KG1 (cell line): Measurements from ENCODE around the gene TEX51.

ENCODE experiments used
- DNase-seq: peaks from one replicate; lab custom pipeline; 2025; lab: John Stamatoyannopoulos, UW

The TEX51 gene

DNA sequence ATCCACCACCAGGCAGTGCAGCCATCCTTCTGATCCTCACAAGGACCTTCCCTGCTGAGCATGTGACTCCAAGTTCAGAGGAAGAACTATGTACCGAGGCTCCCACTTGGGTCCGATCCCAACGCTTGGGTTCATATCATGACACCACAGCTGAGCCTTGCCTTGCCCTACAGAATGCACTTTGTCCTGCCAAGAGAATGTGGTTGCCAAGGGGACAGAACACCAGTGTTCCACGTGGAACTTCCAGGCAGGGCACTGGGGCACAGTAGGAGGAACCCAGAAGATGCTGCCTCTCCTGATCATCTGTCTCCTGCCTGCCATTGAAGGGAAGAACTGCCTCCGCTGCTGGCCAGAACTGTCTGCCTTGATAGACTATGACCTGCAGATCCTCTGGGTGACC is at the start of gene TEX51:
TEX51 (plus strand) TSS at position 255 of the 400 bp plus-strand sequence; CDS start at position 284, 29 bp downstream.
- DNase-seq: no peak

DNA sequence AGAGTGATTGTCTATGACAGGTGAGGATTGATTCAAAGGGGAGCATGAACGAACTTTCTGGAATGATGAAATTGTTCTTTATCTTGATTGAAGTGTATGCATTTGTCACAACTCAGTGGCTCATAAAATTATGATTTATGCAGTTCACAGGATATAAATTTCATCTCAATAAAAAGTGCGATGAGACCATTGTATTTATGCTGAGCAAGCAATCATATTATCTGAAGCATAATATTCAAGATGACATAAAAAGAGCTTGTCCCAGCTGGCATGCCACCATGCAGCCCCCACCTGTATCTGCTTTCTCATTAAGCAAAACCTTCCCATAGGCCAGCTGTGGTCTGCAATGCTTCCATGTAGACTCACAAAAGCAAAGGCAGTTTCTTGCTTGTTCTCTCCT is 49.6 kb upstream of the TEX51 start:
- no peak for DNase-seq

DNA sequence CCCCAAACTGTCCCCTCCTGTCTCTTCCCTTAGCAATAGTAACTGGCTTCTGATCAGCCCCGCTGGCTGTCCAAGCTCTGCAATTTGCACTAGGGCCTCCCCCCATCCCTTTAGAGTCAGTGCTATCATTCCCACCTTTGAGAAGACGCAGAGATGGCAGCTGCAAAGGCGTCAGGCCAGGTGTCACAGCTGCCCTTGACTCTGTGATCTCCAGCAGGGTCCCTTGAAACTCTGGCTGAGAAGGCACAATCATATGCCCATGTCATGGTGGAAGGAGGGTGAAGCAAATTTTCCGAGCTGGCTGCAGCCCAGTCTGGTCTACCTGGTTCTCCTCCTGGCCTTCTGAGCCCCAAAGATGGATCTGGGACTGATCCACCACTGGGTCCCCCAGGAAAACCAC is 49.2 kb upstream of the TEX51 start:
- no peak for DNase-seq

DNA sequence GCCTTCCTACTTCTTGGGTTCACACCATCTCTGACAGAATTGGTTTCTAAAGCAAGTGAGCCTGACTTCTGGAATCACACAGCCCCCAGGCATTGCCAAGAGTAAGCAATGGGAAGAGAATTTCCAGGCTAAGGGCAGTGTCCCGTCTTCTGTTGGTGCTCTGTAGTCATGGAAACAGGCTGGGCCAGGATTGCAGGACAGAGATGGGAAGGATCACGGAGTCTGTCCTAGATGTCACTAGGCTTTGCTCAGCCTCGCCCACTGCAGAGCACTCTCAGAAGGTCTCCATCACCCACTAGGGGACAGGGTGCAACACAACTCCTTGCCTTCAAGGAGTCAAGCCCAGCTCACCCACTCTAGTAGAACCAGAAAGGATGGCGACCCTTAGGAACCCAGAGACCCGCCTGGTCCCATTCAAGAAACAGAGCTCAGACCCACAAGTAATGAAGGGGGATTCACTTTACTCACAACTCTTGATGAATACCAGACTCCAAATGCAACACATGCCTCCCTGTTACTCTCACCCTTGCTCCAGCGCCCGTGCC is 48.6 kb upstream of the TEX51 start:
- DNase-seq: no peak

DNA sequence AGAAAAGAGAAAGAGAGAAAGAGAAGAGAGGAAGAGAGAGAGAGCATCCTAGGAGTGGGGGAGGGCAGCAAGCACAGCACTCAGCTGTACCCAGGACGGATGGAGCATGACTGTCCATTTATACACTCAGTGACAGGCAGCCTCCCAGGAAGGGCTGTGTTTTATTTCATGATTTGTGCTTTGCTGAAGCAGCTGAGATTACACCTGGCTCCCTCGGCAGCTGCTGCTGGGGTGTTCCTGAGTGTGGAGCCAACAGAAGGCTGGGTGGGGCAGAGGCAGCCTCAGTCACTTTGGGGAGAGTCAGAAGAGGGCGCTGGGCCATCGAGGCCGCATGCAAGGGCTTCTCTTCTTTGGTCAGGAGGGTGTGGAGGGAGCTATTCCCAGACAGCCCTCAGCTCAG is 47.8 kb upstream of the TEX51 start:
- DNase-seq: no peak

GRCh38 chr2:126851756-126852155 is 46.9 kb upstream of the TEX51 start:
- no peak for DNase-seq

- no peak for DNase-seq
These were observed 46.3 kb upstream of the TEX51 start for GRCh38 chr2:126852361-126852760.

DNA sequence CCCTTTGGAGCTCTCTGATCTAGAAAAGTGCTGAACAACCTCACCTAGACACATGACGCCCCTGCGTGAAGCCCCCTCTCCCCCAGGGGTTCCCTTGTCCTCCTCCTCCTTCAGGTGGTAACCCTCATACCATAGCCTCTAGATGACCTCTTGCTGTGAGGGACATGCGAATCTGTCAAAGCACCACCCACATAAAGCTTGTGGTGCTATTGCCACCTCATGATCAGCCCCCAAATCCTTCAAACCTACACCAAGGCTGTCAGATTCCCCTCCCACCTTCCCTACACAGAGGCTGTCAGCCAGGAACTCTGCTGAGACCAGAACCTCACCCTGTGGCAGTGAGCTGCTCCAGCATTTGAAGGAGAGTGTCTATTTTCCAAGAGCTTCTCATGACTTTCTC is 43.1 kb upstream of the TEX51 start:
- DNase-seq: no peak

DNA sequence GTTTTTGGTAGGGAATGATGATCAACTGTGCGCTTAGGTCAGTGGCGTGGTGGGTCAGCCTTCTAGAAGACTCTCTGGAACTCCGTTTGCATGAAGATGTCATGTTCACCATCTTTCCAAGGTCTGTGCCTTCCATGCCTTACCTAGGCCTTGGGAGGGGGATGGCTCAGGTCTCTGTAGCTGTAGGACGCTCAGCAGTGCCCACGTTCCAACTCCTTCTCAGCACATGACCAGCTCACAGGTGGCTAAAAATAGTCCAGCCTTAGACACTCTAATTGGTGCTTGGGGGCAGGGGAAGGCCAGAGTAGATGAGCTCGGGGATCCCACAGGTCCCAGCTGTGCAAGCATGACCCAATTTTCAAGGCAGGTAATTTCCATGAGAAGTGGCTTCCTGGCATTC is 42.3 kb upstream of the TEX51 start:
- DNase-seq: no peak

GRCh38 chr2:126857502-126857901 is 41.2 kb upstream of the TEX51 start:
- no peak for DNase-seq

- no peak for DNase-seq
These were observed 40.7 kb upstream of the TEX51 start for GRCh38 chr2:126858013-126858412.

GRCh38 chr2:126858436-126858835 is 40.3 kb upstream of the TEX51 start:
- DNase-seq: no peak

DNA sequence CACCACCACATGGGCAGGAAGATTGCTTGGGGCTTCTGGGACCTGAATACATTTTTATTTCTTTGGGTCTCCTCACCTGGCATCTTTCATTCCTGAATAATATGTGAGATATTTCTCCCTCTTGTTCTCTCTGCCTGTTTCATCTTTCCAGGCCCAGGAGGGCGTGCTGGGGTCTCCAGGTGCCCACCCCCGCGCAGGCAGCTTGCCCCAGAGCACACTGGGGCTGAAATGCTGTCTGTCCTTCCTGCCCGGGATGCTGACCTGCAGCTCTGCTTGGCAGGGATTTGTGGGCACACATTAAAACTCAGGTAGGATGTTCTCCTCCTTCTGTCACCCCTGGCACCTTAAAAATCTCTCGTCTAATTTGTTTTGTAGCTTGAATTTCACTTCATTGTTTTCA is 39.7 kb upstream of the TEX51 start:
- DNase-seq: no peak

DNA sequence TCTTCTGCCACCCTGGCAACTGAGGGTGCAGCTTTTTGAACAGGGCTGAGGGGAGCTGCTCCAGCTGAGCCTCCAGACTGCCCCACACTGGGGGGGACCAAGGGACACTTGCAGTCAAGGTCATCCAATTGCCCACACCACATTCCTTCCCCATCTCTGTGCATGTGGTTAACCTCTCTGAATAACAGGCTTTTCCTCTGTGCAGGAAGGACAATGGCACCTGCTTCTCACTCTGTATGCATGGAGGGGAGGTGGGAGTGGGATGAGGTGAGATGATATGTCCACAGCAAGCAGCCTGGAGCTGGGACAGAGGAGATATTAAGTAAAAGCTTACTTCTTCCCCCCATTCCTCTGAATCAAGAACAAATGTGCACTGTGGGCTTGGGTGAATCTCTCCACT is 39.1 kb upstream of the TEX51 start:
- DNase-seq: no peak

DNA sequence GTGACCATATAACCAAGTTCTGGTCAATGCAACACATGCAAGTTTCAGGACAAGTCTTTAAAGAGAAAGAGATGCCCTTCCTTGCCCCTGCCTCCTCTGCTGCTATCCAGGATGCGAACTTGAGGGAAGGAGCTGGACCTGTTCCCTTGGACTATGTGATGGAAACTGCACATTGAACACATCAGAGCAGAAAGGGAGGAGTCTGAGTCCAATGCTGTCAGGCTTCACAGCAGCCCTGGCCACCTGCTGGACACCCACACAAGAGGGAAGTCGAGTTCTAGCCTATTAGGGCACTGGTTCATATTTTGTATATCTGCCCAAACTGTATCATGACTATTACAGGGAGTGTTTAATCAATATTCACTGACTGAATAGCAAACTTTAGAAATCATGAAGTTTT is 38.3 kb upstream of the TEX51 start:
- DNase-seq: no peak

DNA sequence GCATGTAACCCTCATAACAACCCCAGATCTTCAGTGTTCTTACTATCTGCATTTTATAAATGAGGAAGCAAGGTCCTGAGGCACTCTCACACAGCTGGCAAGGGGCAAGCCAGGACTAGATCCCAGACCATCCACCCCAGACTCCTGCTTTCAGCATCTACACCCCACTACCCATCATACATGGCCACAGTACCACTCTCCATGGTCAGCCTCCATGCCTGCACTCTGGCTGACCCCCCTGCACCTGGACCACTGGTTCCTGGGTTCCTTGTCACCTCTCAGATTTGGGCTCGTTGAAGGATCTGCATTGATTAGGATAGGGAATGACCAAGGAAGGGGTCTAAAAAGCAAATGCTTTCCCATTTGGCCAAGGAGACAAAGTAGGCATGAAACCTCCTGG is 36.0 kb upstream of the TEX51 start:
- no peak for DNase-seq

- no peak for DNase-seq
These were observed 35.2 kb upstream of the TEX51 start for GRCh38 chr2:126863336-126864015.

- DNase-seq: no peak
These were observed 33.8 kb upstream of the TEX51 start for GRCh38 chr2:126864861-126865260.

- DNase-seq: no peak
These were observed 32.2 kb upstream of the TEX51 start for GRCh38 chr2:126866451-126866850.

- DNase-seq: no peak
These were observed 23.7 kb upstream of the TEX51 start for GRCh38 chr2:126874961-126875360.

DNA sequence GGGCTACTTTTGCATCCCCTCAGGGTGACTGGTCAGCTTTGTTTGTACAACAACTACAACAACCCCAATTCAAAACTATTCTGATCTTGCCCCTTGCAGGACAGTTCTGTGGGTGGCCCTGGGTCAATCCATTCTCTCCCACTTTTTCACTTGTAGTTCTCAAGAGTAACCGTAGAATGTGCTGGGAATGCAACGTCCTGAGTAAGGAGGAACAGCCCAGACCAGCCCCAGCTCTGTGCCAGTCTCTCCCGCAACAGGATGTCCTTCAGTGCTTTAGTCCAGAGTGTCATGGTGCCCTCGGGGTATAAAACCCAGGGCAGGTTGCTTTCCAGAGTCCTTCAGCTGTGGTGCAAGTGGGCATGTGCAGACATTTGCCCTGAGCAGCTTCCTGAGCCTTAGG is 22.1 kb upstream of the TEX51 start:
- DNase-seq: no peak

GRCh38 chr2:126877041-126877440 is 21.6 kb upstream of the TEX51 start:
- DNase-seq: no peak

DNA sequence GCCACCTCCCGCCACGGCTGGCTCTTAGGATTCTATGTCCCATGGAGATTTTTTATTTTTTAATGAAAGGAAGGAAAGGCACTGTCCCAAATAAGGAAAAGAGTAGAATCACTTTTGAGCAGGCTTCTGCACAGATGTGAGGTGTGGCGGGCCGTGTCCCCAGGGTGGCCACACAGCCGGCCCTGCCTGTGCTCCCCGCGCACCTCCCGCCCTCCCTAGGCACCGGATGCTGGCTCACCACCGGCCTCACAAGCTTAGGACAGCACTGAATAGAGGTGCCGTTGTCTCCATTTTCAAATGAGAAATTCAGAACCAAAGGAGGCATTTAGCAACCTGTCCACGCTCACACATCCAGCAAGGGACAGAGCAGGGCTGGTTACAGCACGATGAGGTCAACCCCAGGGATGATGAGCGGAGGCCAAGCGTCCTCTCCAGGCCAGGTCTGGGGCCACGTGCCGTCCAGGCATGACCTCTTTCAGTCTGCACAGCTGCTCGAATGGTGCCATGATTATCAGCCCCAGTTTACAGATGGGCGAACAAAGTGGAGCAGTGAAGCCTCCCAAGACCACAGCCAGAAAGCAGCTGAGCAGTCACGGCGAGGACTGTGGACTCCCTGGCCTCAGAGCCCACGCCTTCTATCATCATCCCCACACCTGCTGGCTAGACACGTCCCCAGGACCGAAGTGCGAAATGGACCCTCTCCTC is 20.7 kb upstream of the TEX51 start:
- DNase-seq: no peak

DNA sequence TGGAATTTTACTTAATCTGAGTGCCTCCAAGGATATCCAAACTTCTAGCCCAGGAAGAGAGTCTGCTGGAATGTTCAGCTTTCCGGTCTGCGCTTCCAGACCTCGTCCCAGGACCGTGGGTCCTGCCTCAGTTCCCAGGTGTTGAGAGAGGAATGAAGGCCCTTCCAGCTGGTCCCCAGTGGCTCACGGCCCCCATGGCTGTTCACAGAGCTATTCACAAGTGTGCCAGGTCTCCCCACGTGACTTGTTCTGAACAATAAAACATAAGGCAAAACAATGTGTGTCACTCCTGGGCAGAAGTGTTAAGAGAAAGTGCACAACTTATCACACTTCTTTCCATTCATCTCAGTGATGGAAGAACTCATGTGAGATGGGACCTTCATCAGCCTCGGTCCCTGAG is 20.1 kb upstream of the TEX51 start:
- no peak for DNase-seq
